Limb (tissue), 2 donors: Measurements from ENCODE around the gene MAML1.
"Not testable (repeated sequence)": the region's sequence is repeated elsewhere in the genome, so short reads cannot be mapped to it uniquely, and the experiment has no call there.

Experiments used
- DNase-seq, 2 donors: peaks; one replicate each; pipeline ENCODE4 v3.0.0-alpha.2; 2016; ENCODE audit errors: extremely low spot score in 2 of 2

MAML1 gene, protein sequence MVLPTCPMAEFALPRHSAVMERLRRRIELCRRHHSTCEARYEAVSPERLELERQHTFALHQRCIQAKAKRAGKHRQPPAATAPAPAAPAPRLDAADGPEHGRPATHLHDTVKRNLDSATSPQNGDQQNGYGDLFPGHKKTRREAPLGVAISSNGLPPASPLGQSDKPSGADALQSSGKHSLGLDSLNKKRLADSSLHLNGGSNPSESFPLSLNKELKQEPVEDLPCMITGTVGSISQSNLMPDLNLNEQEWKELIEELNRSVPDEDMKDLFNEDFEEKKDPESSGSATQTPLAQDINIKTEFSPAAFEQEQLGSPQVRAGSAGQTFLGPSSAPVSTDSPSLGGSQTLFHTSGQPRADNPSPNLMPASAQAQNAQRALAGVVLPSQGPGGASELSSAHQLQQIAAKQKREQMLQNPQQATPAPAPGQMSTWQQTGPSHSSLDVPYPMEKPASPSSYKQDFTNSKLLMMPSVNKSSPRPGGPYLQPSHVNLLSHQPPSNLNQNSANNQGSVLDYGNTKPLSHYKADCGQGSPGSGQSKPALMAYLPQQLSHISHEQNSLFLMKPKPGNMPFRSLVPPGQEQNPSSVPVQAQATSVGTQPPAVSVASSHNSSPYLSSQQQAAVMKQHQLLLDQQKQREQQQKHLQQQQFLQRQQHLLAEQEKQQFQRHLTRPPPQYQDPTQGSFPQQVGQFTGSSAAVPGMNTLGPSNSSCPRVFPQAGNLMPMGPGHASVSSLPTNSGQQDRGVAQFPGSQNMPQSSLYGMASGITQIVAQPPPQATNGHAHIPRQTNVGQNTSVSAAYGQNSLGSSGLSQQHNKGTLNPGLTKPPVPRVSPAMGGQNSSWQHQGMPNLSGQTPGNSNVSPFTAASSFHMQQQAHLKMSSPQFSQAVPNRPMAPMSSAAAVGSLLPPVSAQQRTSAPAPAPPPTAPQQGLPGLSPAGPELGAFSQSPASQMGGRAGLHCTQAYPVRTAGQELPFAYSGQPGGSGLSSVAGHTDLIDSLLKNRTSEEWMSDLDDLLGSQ

DNA sequence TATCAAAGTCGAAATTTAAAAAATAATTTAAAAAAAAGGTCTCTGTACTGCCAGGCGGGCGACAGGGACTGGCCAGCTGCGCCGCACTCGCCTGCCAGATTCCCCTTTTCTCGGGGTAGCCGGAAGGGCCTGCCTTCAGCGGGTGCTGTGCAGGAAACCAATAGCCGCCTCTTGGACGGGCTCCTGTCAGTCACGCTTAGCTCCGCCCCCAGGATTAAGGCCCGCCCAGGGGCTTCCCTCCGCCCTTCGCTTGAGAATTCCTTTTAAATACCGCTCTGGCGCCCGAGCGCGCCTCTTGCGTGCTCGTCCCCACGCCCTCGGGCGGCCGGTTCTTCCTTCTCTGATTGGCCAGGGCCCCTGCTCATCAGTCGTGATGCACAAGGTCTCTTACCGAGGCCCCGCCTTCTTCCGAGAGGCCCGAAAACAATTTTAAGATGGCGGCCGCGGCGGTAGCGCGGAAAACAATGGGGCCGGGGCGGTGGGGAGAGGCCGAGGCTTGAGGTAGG, at the start of gene MAML1:
Gene MAML1, plus strand, starts transcription at position 411 of the 506 bp plus-strand sequence. CDS start 291 bp downstream, outside the sequence.
- DNase-seq: peak; percentile 99 to 100

DNA sequence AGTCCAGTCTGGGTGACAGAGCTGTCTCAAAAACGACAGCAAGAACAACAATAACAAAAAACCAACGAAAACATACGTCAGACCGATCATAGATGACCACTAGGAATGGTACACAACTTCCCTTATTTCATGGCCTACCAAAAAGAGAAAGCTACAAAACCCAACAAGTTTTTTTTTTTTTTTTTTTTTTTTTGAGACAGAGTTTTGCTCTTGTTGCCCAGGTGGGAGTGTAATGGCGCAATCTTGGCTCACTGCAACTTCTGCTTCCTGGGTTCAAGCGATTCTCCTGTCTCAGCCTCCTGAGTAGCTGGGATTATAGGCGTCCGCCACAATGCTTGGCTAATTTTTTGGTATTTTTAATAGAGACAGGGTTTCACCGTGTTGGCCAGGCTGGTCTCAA, 43.4 kb upstream of the MAML1 start:
- DNase-seq: not testable (repeated sequence)

DNA sequence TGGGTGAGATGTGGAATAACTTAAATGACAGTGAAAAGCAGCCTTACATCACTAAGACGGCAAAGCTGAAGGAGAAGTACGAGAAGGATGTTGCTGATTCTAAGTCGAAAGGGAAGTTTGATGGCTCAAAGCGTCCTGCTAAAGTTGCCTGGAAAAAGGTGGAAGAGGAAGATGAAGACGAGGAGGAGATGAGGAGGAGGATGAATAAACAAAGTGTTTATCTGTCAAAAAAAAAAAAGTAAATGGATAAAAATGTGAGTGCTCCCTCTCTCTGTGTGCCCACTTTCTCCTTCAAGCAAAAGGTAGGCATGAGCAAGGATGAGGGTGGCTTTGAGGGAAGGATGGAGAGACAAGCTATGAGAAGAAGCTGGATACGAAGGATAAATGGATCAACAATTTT, 38.1 kb upstream of the MAML1 start:
- no peak for DNase-seq

DNA sequence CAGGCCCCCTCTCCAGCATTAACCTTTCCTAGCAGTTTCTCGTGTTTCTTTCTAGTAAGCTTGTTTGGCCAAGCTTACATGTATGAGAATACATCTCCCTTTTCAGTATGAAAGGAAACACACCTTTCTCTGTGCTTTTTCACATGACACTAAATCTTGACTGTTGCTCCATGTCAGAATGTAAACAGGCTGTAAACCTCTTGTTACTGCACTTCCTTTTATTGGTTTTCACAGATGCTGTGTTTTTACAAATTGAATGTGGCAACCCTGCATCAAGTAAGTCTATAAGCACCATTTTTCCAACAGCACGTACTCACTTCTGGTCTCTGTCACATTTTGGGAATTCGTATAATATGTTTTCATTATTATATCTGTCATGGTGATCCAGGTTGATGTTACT, 36.0 kb upstream of the MAML1 start:
- no peak for DNase-seq

DNA sequence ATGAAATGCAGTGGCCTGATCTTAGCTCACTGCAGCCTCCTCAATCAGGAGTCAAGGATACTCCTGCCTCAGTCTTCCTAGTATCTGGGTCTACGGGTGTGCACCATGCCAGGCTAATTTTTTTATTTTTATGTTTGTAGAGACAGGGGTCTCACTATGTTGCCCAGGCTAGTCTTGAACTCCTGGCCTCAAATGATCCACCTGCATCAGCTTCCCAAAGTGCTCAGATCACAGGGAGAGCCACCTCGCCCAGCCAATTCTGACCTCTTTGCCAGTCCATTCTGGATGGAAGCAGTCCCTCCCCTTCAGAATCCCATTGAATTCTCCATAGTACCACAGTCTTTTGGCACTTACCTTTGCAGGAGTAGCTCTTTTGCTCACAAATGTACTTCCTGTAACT, 35.5 kb upstream of the MAML1 start:
- no peak for DNase-seq

DNA sequence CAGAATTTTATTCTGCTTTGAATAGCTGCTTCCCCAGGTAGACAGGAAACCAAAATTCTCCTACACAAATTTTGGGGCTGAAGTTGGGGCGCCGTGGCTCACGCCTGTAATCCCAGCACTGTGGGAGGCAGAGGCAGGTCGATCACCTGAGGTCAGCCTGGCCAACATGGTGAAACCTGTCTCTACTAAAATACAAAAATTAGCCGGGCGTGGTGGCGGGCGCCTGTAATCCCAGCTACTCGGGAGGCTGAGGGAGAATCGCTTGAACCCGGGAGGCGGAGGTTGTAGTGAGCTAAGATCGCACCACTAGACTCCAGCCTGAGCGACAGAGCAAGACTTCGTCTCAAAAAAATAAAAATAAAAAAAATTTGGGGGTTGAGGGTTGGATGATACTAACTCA, 35.1 kb upstream of the MAML1 start:
- not testable (repeated sequence) for DNase-seq

DNA sequence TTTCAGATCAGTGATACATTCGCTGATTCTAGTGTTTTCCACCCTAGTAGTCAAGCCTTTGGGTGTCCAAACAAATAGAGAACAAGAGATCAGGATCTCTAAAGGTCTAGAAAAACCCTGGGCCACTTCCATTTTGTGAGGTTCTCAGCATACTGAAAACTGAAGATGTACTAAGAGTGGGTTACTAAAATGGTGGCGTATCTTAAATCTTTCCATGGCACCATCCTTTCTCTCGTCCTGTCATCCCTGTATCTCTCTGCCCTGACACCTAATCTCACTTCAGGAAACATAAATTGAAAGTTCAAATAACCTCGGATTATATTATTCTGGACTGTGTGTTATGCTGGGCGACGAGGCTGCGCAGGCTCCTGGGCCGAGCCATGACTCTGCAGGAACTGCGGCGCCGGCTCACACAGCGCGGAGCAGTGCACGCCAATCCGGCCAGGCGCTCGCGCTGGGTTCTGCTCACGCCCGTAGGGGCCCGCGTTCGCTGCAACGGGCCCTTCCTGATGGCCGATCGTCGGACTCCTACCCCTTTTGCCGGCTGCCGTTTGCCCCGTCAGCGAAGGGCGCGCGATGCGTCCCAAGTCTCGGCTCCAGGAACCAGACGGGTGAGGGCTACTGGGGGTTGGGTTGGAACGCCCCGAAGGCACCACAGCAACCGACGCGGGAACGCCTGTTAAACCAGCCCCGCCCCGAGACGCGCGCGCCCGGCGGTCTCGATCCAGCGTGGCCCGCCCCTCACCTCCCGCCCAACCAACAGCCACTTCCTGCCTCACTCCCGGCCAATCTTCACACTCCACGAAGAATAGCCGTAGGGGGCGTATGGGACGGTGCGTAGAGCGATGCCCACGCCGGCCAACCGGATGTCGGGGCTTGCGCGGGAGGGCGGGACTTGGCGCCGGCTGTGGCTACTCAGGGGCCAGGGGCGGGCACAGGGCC, 34.4 kb upstream of the MAML1 start:
- peak; percentile 99 to 100 for DNase-seq

DNA sequence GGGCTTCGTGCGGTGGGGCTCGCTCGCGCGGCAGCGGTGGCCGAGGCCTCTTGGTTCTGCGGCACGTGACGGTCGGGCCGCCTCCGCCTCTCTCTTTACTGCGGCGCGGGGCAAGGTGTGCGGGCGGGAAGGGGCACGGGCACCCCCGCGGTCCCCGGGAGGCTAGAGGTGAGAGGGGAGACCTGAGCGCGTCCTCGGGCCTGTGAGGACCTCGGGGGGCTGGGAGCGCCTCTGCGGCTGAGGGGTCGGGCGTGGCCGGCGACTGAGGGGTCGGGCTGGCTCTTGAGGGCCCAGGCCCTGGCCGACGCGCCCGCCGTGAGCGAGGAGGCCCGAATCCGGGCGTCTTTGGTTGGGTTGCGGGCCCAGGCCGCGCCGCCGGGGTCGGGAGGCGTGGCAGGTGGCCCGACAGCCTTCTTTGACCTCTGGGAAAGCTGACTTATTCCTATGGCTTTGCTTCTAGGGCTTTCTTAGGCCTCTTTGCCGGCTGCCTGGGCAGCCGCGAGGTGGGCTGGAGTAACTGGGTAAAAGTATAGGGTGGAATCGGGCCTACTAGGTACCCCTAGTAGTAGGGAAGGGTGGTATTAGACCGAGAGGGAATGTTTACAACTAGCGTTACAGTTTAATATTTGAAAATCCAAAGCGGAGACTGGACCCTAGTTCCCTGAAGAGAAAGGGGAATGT, 33.5 kb upstream of the MAML1 start, which contains the start of gene CANX:
Gene CANX, plus strand, starts transcription at position 33 of the 681 bp plus-strand sequence. CDS start 6,715 bp downstream, outside the sequence.
- no peak for DNase-seq

DNA sequence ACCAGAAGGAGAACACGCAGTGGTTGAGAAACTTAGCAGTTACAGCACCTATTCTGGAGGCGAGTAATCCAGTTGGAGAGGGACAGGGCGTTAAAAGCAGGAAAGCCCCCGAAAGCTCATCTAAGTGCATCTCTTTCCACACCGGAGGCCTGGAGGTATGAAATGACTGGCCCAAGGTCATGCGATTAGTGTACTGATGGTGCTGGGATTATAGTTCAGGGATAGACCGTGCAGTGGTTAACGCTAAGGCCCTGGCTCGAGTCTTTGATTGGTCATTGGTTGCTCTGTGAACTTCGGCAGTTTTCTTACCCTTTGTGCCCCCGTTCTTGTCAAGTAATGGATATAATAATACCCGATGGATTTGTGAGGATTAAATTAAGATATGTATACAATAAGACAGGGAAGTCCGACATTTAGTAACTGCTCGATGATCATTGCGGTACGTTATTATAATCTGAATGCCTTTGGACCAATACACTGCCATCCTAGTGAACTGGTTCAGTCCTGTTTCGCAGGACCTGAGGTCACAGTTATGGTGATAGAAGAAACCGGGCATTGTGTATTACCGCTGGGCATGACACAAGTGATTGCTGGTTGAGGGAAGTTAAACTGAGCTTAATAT, 32.9 kb upstream of the MAML1 start:
- peak in 1 of 2 donors; percentile 36 for DNase-seq

DNA sequence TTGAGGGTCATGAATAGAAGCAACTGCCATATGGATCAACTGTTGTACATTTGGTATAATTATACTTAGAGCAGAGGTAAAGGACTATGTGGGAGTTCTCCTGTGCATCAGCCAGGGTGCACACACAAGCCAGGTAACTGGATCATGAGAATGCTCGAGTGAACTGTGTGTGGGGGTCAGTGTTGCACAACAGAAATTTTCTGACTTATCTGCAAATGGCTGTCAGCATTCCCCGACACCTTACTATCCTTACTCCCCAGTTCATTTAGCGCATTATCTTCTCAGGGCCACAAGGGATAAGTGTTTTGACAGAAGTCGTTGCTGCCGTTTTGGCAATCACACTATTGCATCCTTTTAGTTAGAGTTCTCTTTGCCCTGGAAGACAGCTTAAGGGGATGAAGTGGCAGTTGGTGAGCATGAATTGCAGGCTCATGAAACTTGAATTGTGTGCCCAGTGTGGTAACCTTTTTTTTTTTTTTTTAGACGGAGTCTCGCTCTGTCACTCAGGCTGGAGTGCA, 32.2 kb upstream of the MAML1 start:
- no peak for DNase-seq

DNA sequence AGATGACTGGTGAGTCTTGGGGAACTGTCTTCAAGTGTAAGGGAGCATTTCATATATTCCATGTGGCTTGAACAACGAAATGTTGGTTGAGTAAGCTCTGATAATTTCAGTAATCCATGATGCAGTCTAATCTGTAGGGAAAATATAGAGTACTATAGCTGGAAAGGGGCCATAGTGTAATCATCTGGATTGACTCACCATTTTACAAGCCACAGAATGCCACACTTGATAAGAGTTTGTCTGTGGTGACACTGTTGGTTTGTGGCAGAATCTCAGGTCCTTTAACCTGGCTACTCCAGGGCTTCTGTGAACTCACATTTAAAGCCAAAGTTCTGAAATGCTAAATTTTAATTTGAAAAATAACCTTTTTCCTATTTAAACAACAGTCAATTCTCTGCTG, 16.3 kb upstream of the MAML1 start:
- DNase-seq: no peak

DNA sequence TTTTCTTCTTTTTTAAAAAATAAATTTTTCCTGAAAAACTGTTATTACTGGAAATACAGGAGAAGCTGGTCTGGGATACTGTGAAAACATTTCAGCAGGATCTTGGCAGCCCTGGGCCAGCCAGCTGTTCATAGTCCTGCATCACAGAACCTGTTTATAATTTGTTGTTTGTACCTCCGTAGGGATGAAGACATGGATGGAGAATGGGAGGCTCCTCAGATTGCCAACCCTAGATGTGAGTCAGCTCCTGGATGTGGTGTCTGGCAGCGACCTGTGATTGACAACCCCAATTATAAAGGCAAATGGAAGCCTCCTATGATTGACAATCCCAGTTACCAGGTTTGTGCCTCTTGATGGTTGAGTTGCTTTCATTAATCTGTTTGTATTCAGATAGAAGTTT, 12.4 kb upstream of the MAML1 start:
- DNase-seq: no peak

DNA sequence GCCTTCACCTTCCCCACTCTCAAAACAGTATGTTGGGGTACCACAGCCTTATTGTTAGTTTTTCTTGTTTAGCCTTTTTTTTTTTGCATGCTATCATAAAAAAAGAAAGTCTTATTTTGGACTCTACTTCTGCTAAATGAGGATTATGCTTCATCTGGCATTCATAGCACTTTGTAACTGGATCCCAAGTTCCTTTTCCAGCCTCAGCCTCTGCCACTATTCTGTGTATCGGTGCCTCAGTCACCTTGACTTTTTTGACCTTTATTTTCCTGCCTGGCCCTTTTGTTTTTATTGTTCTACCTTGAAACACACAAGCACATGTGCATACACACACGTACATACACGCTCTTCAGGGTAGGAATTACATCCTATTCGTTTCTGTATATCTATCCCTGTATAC, 8.5 kb upstream of the MAML1 start:
- no peak for DNase-seq

DNA sequence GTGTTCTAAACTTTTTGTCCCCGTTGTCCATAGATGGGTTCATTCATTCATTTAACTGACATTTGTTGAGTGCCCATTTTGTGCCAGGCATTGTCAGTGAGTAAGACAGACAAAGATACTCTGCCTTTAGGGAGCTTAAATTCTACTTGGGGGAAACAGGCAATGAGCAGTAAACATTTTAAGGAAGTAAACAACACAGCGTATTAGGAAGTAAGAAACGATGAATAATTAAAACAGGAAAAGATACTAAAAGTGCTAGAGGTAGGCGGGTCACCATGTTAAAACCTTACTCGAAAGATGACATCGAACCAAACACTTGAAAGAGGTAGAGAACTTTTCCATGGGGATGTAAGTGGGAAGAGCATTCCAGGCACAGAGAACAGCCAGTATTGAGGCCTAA, 5.5 kb upstream of the MAML1 start:
- DNase-seq: no peak

DNA sequence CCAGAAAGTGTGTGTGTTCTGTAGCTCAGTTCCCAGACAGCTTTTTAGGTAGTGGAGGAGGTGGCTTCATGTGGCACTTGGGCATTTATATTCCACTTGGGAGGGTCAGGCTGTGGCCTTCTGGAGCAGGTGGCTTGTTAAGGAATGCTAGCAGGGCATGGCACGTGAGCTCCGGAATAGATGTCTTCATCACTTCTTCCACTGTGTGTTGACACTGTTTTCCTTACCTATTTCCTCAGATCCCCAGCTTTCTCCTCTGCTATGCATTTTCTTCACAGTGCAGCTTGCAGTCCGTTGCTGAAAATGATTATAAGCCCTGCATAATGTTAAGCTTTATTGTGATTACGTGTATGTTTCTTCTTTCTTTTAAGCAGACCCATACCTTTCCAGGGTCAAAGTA, 3.3 kb upstream of the MAML1 start:
- DNase-seq: no peak

DNA sequence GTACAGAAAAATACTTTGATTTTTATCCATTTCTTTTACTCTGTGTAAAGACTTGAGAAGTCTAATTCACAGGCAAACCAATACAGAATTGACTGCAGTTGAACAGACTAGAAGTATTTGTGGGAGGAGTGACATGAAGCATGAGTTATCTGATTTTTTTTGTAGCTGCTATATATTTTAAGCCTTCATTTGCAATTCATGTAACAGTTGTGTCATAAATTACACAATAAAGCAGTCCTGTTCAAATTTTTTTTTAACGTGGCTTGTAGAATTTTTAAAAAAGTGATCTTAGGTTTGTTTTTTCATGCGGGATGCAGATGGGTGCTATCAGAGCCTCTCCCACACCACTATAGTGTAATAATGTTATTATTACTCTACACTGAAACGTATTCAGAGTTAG, 2.9 kb upstream of the MAML1 start:
- DNase-seq: no peak

DNA sequence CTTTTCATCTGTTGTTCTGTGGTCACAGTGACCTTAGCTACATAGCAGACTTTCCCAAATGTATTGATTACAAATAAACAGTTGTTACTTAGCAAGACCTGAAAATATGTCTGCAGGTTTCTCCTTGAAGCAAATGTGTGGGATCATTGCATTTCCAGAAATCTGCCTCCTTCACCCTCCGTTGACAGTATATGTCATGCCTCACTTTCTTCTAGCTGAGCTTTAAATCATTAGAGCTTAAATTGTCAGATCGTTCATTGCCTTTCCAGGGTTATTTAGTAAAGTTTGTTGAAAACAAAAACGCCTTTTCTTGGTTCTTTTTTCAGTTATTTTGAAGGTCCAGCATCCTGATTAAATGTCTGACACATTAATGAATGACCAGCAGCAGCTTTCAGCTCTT, 2.3 kb upstream of the MAML1 start:
- DNase-seq: no peak

DNA sequence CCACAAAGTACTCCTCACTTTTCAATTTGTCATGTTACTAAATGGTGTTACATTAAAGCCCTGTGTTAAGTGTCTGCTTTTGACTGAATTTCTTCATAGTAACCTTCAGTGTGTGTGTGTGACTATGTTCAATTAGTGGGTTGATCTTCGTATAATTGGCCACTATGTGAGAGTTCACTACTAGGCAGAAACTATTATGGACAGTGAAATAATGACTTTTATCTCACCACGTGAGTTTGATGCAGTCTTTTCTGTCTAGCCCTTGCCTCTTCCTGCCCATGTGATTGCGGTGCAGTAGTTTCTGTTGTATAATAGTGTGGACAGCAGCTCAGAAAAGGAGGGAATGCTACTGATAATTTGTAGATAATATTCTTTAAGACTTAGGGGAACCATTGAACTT, 1.8 kb upstream of the MAML1 start:
- DNase-seq: no peak

DNA sequence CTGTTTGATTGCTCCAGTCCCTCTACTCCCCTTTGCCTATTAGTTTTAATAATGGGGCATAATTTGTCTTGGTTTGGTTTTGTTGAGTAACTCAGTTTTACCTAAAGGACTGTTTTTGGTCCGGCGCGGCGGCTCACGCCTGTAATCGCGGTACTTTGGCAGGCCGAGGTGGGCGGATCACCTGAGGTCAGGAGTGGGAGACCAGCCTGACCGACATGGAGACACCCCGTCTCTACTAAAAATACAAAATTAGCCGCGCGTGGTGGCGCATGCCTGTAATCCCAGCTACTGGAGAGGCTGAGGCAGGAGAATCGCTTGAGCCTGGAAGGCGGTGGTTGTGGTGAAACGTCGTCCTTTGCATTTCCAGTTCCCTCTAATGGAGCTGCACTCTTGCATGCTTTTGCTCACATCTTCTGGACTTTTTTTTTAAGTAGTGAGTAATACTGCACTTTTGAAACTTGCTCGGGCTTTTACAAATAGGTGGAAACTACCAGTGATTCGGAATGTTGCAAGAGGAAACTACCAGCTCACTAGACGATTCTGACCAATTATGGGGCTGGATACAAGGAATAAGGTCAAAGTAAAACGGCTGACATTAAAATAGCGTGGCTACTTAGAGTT, 721 bp upstream of the MAML1 start:
- no peak for DNase-seq
